WERI-Rb-1 (cell line): Measurements from ENCODE around the gene CLEC16A.

ENCODE experiments used
- DNase-seq: peaks from one replicate; pipeline ENCODE4 v3.0.0-alpha.2; 2020
- H3K27ac ChIP-seq: fragments of 250-450 bp; sonication (Bioruptor Pico); 2 replicates; pipeline ENCODE4 v1.5.1; 2020; ENCODE audit warnings: mild to moderate bottlenecking, moderate library complexity
- H3K27me3 ChIP-seq: fragments of 250-450 bp; sonication (Bioruptor Pico); 2 replicates; pipeline ENCODE4 v1.5.1; 2021; ENCODE audit warnings: mild to moderate bottlenecking, low read depth, moderate library complexity; ENCODE audit not compliant: insufficient read depth, severe bottlenecking
- H3K36me3 ChIP-seq: fragments of 250-450 bp; sonication (Bioruptor Pico); 2 replicates; pipeline ENCODE4 v1.5.1; 2020; ENCODE audit warnings: mild to moderate bottlenecking, moderate library complexity
- H3K4me3 ChIP-seq: 2 replicates; pipeline ENCODE4 v1.5.1; 2011; ENCODE audit warnings: low read depth, mild to moderate bottlenecking, control low read depth, low read length
- H3K9me3 ChIP-seq: fragments of 250-450 bp; sonication (Bioruptor Pico); 2 replicates; pipeline ENCODE4 v1.5.1; 2021; ENCODE audit warnings: mild to moderate bottlenecking, moderate library complexity; ENCODE audit not compliant: severe bottlenecking
- TF ChIP-seq, protein P1 (sequence below): IDR thresholded peaks from 2 replicates; pipeline ENCODE4 v1.5.1; 2011; ENCODE audit warnings: low read depth, mild to moderate bottlenecking, control low read depth, inconsistent platforms, low read length

Gene CLEC16A

GRCh38 chr16:11126399-11127054, 182.2 kb downstream of the CLEC16A start:
- H3K27ac ChIP-seq = no peak overlapping the region
- TF ChIP-seq, protein P1, sequence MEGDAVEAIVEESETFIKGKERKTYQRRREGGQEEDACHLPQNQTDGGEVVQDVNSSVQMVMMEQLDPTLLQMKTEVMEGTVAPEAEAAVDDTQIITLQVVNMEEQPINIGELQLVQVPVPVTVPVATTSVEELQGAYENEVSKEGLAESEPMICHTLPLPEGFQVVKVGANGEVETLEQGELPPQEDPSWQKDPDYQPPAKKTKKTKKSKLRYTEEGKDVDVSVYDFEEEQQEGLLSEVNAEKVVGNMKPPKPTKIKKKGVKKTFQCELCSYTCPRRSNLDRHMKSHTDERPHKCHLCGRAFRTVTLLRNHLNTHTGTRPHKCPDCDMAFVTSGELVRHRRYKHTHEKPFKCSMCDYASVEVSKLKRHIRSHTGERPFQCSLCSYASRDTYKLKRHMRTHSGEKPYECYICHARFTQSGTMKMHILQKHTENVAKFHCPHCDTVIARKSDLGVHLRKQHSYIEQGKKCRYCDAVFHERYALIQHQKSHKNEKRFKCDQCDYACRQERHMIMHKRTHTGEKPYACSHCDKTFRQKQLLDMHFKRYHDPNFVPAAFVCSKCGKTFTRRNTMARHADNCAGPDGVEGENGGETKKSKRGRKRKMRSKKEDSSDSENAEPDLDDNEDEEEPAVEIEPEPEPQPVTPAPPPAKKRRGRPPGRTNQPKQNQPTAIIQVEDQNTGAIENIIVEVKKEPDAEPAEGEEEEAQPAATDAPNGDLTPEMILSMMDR = no peak
- H3K9me3 ChIP-seq = no peaks in the 10 kb centered on the region
- H3K27me3 ChIP-seq = no peaks in the 10 kb centered on the region
- peaks cover 23% of the 10 kb centered on the region for H3K36me3 ChIP-seq
- no peak overlapping the region for H3K4me3 ChIP-seq
- no peak for DNase-seq

DNA sequence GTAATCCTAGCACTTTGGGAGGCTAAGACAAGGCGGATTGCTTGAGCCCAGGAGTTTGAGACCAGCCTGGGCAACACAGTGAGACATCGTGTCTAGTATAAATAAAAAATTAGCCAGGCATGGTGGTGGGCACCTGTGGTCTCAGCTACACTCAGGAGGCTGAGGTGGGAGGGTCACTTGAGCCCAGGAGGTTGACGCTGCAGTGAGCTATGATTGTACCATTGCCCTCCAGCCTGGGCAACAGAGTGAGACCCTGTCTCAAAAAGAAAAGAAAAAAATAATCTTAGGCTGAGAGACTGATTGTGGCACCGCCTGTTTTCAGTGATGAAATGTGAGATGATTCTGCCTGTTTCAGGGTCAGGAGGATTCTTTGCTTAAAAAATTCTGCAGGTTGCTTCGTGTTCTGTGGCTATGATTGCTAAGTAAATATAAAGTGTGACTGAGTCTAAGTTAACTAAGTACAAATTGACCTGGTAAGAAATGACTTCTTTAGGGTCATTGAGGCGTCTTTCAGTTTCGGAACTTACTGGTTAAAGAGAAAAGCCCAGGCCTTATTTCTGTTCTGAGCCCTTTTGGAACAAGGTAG, 183.3 kb downstream of the CLEC16A start:
- H3K9me3 ChIP-seq = no peaks in the 10 kb centered on the region
- TF ChIP-seq, protein P1 = no peak
- no peak overlapping the region for H3K27ac ChIP-seq
- DNase-seq = no peak
- H3K4me3 ChIP-seq = no peak overlapping the region
- peaks cover 21% of the 10 kb centered on the region for H3K36me3 ChIP-seq
- H3K27me3 ChIP-seq = no peaks in the 10 kb centered on the region

- no peak overlapping the region for H3K4me3 ChIP-seq
- DNase-seq = no peak
- peaks cover 21% of the 10 kb centered on the region for H3K36me3 ChIP-seq
- no peaks in the 10 kb centered on the region for H3K9me3 ChIP-seq
- H3K27me3 ChIP-seq = no peaks in the 10 kb centered on the region
- TF ChIP-seq, protein P1 = no peak
- no peak overlapping the region for H3K27ac ChIP-seq
Measured at GRCh38 chr16:11128211-11129141, 184.1 kb downstream of the CLEC16A start.

GRCh38 chr16:11129378-11129781, 185.0 kb downstream of the CLEC16A start:
- H3K4me3 ChIP-seq = no peak overlapping the region
- H3K27me3 ChIP-seq = no peaks in the 10 kb centered on the region
- no peaks in the 10 kb centered on the region for H3K9me3 ChIP-seq
- H3K36me3 ChIP-seq = peaks cover 13% of the 10 kb centered on the region
- no peak for DNase-seq
- H3K27ac ChIP-seq = no peak overlapping the region
- TF ChIP-seq, protein P1 = no peak

DNA sequence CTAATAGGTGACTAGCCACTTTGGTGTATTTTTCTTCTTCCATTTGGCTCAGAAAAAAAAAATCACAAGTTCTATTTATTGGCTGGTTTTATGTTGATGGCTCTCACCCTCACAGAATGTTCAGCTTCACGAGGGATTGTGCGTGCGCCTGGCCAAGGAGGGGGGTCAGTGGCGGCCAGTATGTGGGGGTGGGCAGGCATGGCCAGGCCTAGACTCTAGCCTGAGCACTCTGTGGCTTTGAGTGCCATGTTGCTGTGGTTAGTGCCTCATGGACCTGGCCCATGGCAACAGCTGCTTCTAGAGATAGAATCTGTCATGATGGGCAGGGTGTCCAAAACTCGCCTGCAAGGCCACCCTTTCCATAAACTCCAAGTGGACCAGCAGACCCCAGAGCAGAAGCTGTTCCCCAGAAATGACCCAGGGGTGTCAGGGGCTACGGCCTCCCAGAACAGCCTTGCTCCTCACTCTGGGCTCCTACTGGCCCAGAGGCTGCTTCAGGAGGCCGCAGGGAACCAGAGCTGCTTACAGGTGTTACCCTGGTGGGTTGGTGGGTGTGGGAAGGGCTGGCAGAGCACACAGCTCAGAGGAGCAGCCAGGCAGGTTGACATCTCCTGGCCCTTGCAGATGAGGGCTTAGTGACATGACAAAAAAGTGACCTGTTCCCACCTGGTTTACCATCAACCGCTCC, 186.8 kb downstream of the CLEC16A start:
- Histone ChIP-seq H3K36me3 (peaks cover 12% of the 10 kb centered on the region), H3K9me3 (no peaks in the 10 kb centered on the region), H3K27ac (no peak overlapping the region), H3K27me3 (no peaks in the 10 kb centered on the region), H3K4me3 (no peak overlapping the region)
- TF ChIP-seq, protein P1 = no peak
- no peak for DNase-seq
